Measurements from ENCODE around the gene HECW1. TPM values are rescaled to one million over a fixed set of nuclear protein-coding genes. Genes with fewer than 3 reads are reported as not detected.

The HECW1 gene
- polyA plus RNA-seq, 2 of the 4 experiments (the other 2 are of a cell fraction) = 11.3 TPM

- ATAC-seq (no peak), FAIRE-seq (no peak), DNase-seq (ENCODE audit: low read depth in 1 of 2, low spot score in 1 of 2) (no peak)
- no peak overlapping the region for H3K27ac ChIP-seq
- H3K4me1 ChIP-seq = no peaks in the 10 kb centered on the region
- TF ChIP-seq RAD21 (conservative IDR thresholded peaks at IDR 0.05 in 1 of 2, IDR thresholded peaks at IDR 0.05 in 1 of 2) (no peak), MAZ (IDR thresholded peaks at IDR 0.05; ENCODE audit: borderline replicate concordance, low read depth, low read length) (no peak), BHLHE40 (IDR thresholded peaks at IDR 0.05; ENCODE audit: low read depth, low read length) (no peak), POLR2AphosphoS2 (conservative IDR thresholded peaks at IDR 0.05; ENCODE audit: low read length) (no peak), ZFP36 (IDR thresholded peaks at IDR 0.05; ENCODE audit: borderline replicate concordance, partially characterized antibody) (no peak), MAX (IDR thresholded peaks at IDR 0.05) (no peak), HES2 (IDR thresholded peaks at IDR 0.05) (no peak), JUN (IDR thresholded peaks at IDR 0.05) (no peak)
- POLR2A ChIA-PET = no interaction called here
- H3K4me2 ChIP-seq = no peak overlapping the region
- WGBS (ENCODE audit: missing lambda C conversion rate) = 82% methylated on average over 11 of the region's 11 CpGs
- H3K4me3 ChIP-seq = no peak overlapping the region
- H3K9me3 ChIP-seq = no peaks in the 10 kb centered on the region
- CTCF ChIA-PET = interaction anchor here (1.3 to 7.8 kb wide), 7 partner anchors 11 to 499 kb away, joined by 5 to 40 read pairs (median 10); no protein-coding TSS in a partner anchor
Measured at GRCh38 chr7:43441231-43442130, 329.0 kb downstream of the HECW1 start.

GRCh38 chr7:43443381-43443780 lies 330.9 kb downstream of the HECW1 start:
- H3K9me3 ChIP-seq = no peaks in the 10 kb centered on the region
- CTCF ChIA-PET = interaction anchor here (0.7 to 7.8 kb wide), 3 partner anchors 9 to 1503 kb away, joined by 3 to 40 read pairs (median 3); no protein-coding TSS in a partner anchor
- no peak for FAIRE-seq
- no peaks in the 10 kb centered on the region for H3K4me1 ChIP-seq
- DNase-seq (ENCODE audit: low read depth in 1 of 2, low spot score in 1 of 2) = no peak
- POLR2A ChIA-PET = no interaction called here
- WGBS (ENCODE audit: missing lambda C conversion rate) = 96% methylated on average over 1 of the region's 1 CpG
- no peak for ATAC-seq
- no peak overlapping the region for H3K4me2 ChIP-seq
- no peak overlapping the region for H3K27ac ChIP-seq
- TF ChIP-seq POLR2A (IDR thresholded peaks at IDR 0.05; ENCODE audit: low read length) (no peak), JUNB (IDR thresholded peaks at IDR 0.05) (no peak), CHD2 (IDR thresholded peaks at IDR 0.05; ENCODE audit: low read length, partially characterized antibody) (no peak), REST (IDR thresholded peaks at IDR 0.05) (no peak), EP300 (IDR thresholded peaks at IDR 0.05) (no peak), CBX2 (IDR thresholded peaks at IDR 0.05; ENCODE audit: borderline replicate concordance, low read depth) (no peak), TFCP2L1 (CRISPR knock-in tag; IDR thresholded peaks at IDR 0.05) (no peak), FOXS1 (CRISPR knock-in tag; IDR thresholded peaks at IDR 0.05) (no peak), ELK1 (IDR thresholded peaks at IDR 0.05; ENCODE audit: low read depth, low read length) (no peak), MAFK (IDR thresholded peaks at IDR 0.05; ENCODE audit: partially characterized antibody) (no peak), HDAC2 (IDR thresholded peaks at IDR 0.05) (no peak), RARB (CRISPR knock-in tag; IDR thresholded peaks at IDR 0.05) (no peak), FOSB (CRISPR knock-in tag; IDR thresholded peaks at IDR 0.05) (no peak), HOXA7 (CRISPR knock-in tag; IDR thresholded peaks at IDR 0.05) (no peak), RNF2 (IDR thresholded peaks at IDR 0.05; ENCODE audit: borderline replicate concordance, low read depth) (no peak), FOSL2 (IDR thresholded peaks at IDR 0.05) (no peak), FOSL2 (CRISPR knock-in tag; IDR thresholded peaks at IDR 0.05) (no peak), MAZ (IDR thresholded peaks at IDR 0.05; ENCODE audit: borderline replicate concordance, low read depth, low read length) (no peak)
- no peak overlapping the region for H3K4me3 ChIP-seq
